UCSD-AML1 (cell line): ENCODE data around the gene MUC20.
"Not testable (repeated sequence)": the region's sequence is repeated elsewhere in the genome, so short reads cannot be mapped to it uniquely, and the experiment has no call there.

Experiments used
- DNase-seq: peaks from one replicate; lab custom pipeline; 2025; ENCODE audit not compliant: unreplicated experiment; lab: John Stamatoyannopoulos, UW

MUC20 gene

DNA sequence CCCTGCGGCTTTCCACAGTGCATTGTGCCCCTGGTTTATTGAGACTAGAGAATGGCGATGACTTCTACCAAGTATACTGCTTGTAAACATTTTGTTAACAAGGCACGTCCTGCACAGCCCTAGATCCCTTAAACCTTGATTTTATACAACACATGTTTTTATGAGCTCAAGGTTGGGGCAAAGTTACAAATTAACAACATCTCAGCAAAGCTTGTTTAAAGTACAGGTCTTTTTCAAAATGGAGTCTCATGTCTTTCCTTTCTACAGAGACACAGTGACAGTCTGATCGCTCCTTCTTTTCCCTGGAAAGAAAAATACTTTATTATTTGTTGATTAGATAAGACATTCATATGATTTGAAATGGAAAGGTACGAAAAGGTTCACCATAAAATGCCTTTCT, 8.0 kb downstream of the MUC20 start:
- not testable (repeated sequence) for DNase-seq

- no peak for DNase-seq
Observed at GRCh38 chr3:195729476-195730251, 8.9 kb downstream of the MUC20 start.

DNA sequence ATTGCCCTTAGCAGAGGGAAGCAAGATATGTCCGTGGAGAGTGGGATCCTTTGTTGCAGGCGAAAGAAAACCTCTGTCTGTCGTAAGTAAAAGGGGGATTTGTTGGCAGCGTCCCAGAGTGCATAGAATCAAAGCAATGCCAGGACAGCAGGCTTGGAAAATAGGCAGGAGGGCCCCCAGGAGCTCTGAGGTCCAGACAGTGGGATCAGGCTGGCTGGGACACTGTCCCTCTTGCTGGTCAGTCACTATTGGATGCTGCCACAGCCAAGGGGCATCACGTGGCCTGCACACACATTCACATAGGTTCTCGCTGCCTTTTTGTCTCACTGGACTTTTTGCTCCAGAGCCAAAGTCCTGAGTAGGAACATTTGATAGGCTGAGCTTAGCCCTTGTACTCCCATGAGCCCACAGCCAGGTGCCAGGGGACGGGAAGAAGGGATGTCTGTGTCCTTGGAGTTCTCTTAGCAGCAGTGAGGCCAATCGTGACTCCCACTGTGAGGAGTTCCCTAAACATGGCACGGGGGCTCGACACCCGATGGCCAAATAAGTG, 10.7 kb downstream of the MUC20 start:
- DNase-seq = no peak

DNA sequence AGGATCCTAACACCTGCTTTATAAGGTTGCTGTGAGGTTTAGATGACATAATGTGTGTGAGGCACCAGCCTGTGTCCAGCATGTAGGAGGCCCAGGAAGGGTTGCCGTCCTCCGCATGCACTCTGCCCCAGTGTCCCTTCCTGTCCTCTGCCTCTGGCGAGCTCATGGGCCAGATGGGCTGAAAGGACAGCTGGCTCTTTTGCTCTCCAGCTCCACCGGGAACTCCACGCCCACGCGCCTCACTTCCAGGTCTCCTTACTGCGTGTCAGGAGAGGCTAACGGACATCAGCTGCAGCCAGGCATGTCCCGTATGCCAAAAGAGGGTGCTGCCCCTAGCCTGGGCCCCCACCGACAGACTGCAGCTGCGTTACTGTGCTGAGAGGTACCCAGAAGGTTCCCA, 12.2 kb downstream of the MUC20 start:
- no peak for DNase-seq

DNA sequence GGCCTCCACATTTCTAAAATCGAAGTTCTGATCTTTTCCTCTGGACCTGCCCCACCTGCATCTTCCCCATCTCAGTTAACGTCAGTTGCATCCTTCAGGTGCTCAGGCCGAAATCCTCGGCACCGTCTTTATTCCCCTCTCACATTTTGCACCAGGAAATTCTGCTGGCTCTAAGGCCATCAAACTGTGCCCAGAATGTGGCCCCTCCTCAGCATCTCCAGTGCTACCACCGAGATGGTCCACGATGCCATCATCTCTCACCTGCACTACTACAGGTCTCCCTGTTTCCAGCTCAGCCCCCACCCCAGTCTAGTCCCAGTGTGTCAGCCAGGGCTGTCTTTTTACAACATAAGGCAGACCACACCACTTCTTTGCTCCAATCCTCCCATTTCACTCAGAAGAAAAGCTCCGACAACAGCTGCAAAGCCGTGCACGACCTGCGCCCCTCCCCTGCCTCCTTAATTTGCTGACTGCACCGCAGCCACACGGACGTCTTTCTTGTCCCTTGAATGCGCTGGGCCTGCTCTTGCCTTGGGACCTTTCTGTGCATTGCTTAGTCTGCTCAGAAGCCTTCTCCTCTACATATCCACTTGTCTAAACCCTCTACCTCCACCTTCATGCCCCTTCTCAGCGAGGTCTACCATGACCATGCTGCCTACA, 14.4 kb downstream of the MUC20 start:
- no peak for DNase-seq

GRCh38 chr3:195736866-195737490, 16.2 kb downstream of the MUC20 start:
- DNase-seq = no peak

DNA sequence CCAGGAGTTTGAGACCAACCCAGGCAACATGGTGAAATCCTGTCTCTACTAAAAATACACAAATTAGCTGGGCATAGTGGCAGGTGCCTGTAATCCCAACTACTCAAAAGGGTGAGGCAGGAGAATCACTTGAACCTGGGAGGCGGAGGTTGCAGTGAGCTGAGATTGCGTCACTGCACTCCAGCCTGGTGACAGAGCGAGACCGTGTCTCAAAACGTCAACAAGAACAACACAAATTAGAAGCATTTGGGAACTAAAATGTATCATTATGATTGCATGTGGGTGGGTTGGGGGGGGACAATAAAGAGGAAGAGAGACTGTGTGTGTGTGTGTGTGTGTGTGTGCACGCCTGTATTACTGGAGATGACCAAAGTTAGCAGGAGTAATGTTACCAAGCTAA, 17.0 kb downstream of the MUC20 start:
- DNase-seq = not testable (repeated sequence)

- DNase-seq = no peak
Observed at GRCh38 chr3:195738274-195739044, 17.7 kb downstream of the MUC20 start.

DNA sequence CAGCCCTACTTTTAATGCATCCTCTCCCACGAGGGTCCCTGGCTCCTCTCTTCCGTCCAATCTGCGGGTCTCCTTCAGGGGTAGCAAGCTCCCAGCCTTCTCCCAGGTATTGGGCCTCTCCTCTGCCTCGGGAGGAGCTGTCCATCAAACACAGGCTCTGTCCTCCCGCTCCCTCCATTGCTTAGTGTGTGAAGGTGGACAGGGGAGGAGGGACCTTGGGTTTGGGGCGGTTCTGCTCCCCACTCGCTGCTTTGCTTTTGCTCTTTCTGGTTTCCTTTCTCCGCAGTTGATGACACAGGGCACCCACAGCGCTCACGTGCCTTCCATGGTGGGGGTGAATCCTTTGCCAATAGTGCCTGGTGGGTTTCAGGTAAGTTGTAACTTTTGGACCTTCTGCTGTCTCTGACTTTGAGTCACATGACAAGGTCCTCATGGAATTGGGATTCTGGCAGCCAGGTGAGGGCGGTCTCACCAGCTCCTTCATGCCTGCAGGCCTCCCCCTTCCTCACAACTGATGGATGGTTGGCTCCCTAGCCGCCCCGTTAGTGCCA, 18.9 kb downstream of the MUC20 start:
- DNase-seq = no peak

- no peak for DNase-seq
Observed at GRCh38 chr3:195744437-195744836, 23.7 kb downstream of the MUC20 start.

GRCh38 chr3:195746346-195746745, 25.6 kb downstream of the MUC20 start:
- no peak for DNase-seq

DNA sequence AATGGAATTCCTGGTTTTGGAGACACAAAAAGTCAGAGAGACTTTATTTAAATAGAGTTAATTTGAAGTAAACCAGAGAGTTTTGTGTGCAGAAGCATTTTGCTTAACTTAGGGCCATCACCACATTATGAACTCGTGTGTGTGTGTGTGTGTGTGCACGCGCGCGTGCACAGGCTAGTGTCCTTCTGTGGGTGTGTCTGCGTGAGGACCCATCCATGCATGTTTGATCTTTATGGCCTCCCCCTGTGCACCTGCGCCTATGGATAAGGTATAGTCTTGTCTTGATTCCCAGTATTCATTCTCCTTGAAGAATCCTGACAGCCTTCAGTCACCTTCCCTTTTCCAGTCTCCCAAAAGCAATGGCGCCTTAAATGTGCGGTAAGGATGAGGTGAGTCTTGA, 26.0 kb downstream of the MUC20 start:
- DNase-seq = no peak

GRCh38 chr3:195748661-195749060, 27.9 kb downstream of the MUC20 start:
- DNase-seq = no peak

DNA sequence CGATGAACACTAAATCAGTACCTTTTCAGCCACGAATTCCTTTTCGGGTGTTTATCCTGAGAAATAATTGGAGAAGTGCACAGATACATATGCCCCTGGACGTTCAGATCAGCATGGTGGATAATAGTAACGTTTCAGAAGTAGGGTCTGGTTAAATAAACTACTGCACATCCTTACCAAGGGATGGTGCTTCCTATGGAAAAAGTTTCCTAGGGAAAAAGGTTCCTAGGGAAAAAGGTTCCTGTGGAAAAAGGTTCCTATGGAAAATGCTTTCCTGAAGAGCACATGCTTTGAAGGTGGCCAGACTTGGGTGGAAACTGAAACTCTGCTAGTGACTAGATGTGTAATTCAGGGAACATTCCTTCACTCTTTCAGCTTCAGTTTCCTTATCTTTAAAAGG, 28.3 kb downstream of the MUC20 start:
- DNase-seq = not testable (repeated sequence)

DNA sequence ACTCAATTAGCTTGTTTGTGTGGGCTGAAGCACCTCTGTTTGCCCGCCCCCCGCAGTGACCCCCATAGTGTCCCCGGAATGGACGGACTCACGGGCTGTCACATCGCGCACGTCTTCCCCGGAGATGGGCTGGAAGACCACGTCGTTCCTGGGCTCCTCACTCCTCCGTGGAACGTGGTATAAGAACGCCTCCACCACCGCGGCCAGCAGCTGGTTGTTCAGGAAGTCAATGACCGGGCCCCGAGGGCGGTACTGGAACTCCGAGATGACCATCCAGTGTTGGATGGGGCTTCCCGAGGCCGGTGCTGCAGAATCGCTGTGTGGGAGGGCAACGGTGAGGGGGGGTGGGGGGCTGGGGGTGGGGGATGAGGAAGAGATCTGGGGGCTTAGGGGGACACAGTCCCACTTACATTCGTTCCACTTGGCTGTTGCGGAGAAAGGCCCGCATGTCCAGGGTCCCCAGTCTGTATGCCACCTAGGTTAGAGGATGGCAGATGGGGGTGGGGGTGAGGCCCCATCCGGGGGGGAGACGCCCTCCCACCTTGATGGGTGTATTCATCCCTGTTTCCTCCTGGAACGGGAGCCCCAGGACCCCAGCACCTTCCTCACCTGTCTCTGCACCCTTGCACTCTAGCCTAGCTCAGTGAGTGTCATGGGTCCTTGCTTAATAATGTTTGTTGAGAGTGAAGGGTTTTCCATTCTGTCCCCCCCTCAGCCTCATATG, 30.2 kb downstream of the MUC20 start:
- no peak for DNase-seq

DNA sequence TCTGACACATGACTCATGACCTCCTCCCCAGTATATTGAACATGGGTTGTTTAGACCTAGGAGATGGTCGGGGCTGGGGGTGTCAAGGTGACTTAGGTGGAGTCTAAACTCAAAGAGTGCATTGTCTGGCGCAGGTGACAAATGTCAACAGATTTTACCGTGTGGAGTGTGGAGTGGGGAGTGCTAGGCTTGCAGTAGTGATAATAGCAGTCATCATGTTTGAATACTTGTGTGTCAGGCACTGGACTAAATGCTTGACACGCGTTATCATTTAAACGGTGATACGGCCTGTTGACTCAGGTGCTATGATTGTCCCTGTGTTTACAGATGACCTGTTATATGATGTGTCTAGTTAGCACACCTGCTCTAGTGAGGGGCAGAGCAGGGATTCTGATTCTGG, 30.8 kb downstream of the MUC20 start:
- no peak for DNase-seq

GRCh38 chr3:195752066-195752465, 31.3 kb downstream of the MUC20 start:
- DNase-seq = no peak

GRCh38 chr3:195752546-195753331, 32.0 kb downstream of the MUC20 start:
- no peak for DNase-seq

DNA sequence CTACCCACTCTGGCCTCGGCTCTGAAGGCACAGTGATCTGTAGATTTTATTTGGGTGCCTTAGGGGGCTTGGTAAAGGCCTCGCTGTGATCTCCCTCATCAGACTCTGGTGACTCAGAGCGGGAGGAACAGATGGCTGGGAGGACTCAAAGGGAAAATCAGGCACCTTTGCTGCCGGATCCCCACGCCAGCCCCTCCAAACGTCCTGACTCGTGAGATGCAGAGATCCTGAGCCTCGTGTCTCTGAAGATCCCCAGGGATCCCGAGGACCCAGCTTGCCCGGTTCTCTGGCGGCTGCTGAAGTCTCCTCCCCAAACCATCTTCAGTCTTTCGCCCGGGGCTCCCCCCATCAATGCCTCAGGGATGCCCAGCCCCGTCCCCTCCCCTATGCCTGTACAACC, 32.8 kb downstream of the MUC20 start:
- no peak for DNase-seq
